ENCODE measurements around the gene EPHA4. TPM values are rescaled to one million over a fixed set of nuclear protein-coding genes. Genes with fewer than 3 reads are reported as not detected.

The EPHA4 gene
- polyA plus RNA-seq, 2 donors = 4.5 to 6.0 TPM

DNA sequence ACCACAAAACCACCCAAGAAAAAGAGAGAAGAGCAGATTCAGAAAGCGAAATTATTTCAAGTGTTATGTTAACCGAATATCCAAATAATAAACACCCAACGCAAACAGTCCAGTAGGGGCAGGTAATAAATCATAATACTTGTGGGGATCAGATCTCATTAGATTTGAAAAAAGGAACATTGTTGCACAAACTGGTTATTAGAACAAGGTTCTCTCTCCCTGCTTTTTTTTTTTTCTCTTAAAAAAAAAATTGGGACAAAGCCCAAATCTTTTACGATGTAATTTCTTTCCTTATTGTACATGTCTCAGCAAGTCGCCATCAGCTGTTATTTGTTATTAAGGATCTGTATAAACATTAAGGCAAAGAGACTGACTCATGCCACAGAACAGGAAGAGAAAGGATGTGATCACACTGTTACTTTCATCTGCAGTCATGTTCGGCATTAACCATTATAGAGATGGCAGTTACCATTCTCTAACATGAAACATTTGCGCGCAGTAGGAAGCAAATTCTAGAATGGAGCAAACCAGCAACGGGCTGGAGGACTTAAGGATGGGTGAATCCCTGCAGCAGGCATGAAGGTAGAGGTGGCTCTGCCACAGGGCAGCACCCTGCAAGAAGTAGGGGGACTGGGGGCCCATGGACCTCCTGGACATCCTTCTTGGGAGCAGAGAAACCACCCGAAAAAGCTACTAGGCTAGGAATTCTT, 42.0 kb downstream of the EPHA4 start:
- Histone ChIP-seq H3K27ac (ENCODE audit: low read depth in 2 of 2, low read length in 1 of 2) (peak overlapping the region in 1 of 2 donors; percentile 74), H3K4me1 (ENCODE audit: control insufficient read depth in 2 of 2, insufficient read depth in 2 of 2, low read length in 1 of 2) (peaks cover 11 to 12% of the 10 kb centered on the region in 2 donors), H3K27me3 (ENCODE audit: control insufficient read depth in 1 of 2, insufficient read depth in 2 of 2, low read length in 2 of 2) (no peaks in the 10 kb centered on the region), H3K4me3 (ENCODE audit: low read depth in 1 of 2, low read length in 2 of 2) (no peak overlapping the region), H3K36me3 (ENCODE audit: control insufficient read depth in 2 of 2, insufficient read depth in 2 of 2, low read length in 1 of 2) (no peaks in the 10 kb centered on the region), H3K9me3 (ENCODE audit: control insufficient read depth in 2 of 2, insufficient read depth in 1 of 2, low read depth in 1 of 2, low read length in 1 of 2) (no peaks in the 10 kb centered on the region)
- 32 to 48% methylated on average over 10 of the region's 10 CpGs for WGBS, 2 donors

GRCh38 chr2:221529177-221529942, 42.7 kb downstream of the EPHA4 start:
- Histone ChIP-seq H3K36me3 (ENCODE audit: control insufficient read depth in 2 of 2, insufficient read depth in 2 of 2, low read length in 1 of 2) (no peaks in the 10 kb centered on the region), H3K27ac (ENCODE audit: low read depth in 2 of 2, low read length in 1 of 2) (peak overlapping the region; percentile 35 to 55), H3K4me3 (ENCODE audit: low read depth in 1 of 2, low read length in 2 of 2) (no peak overlapping the region), H3K4me1 (ENCODE audit: control insufficient read depth in 2 of 2, insufficient read depth in 2 of 2, low read length in 1 of 2) (peaks cover 11% of the 10 kb centered on the region in 2 donors), H3K27me3 (ENCODE audit: control insufficient read depth in 1 of 2, insufficient read depth in 2 of 2, low read length in 2 of 2) (no peaks in the 10 kb centered on the region), H3K9me3 (ENCODE audit: control insufficient read depth in 2 of 2, insufficient read depth in 1 of 2, low read depth in 1 of 2, low read length in 1 of 2) (no peaks in the 10 kb centered on the region)
- 57 to 59% methylated on average over 8 of the region's 8 CpGs for WGBS, 2 donors

GRCh38 chr2:221527776-221528309, 44.3 kb downstream of the EPHA4 start:
- Histone ChIP-seq H3K27ac (ENCODE audit: low read depth in 2 of 2, low read length in 1 of 2) (no peak overlapping the region), H3K4me3 (ENCODE audit: low read depth in 1 of 2, low read length in 2 of 2) (no peak overlapping the region), H3K27me3 (ENCODE audit: control insufficient read depth in 1 of 2, insufficient read depth in 2 of 2, low read length in 2 of 2) (no peaks in the 10 kb centered on the region), H3K36me3 (ENCODE audit: control insufficient read depth in 2 of 2, insufficient read depth in 2 of 2, low read length in 1 of 2) (no peaks in the 10 kb centered on the region), H3K4me1 (ENCODE audit: control insufficient read depth in 2 of 2, insufficient read depth in 2 of 2, low read length in 1 of 2) (peaks cover 9 to 11% of the 10 kb centered on the region in 2 donors), H3K9me3 (ENCODE audit: control insufficient read depth in 2 of 2, insufficient read depth in 1 of 2, low read depth in 1 of 2, low read length in 1 of 2) (no peaks in the 10 kb centered on the region)
- WGBS, 2 donors = 43 to 56% methylated on average over 6 of the region's 6 CpGs

DNA sequence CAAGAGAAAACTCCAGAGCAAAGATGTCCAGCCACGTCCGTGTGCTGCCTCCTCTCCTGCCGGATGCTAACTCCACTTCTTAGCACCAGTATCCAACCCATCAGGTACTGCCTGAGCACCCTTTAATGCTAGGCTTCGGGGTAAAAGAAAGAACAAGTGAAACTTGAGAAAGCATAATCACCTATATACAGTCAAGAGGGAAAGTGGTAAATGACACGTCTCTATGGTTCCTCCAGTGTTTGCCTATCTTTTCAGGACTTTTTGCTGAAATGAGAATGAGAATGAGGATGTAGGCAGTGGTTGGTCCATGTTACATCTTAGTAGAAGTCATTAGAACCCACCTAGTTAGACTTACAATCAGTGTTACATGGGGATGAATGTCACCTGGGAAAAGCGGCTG, 47.9 kb downstream of the EPHA4 start:
- Histone ChIP-seq H3K9me3 (ENCODE audit: control insufficient read depth in 2 of 2, insufficient read depth in 1 of 2, low read depth in 1 of 2, low read length in 1 of 2) (no peaks in the 10 kb centered on the region), H3K27me3 (ENCODE audit: control insufficient read depth in 1 of 2, insufficient read depth in 2 of 2, low read length in 2 of 2) (no peaks in the 10 kb centered on the region)
- WGBS, 2 donors = 90 to 94% methylated on average over 6 of the region's 6 CpGs

DNA sequence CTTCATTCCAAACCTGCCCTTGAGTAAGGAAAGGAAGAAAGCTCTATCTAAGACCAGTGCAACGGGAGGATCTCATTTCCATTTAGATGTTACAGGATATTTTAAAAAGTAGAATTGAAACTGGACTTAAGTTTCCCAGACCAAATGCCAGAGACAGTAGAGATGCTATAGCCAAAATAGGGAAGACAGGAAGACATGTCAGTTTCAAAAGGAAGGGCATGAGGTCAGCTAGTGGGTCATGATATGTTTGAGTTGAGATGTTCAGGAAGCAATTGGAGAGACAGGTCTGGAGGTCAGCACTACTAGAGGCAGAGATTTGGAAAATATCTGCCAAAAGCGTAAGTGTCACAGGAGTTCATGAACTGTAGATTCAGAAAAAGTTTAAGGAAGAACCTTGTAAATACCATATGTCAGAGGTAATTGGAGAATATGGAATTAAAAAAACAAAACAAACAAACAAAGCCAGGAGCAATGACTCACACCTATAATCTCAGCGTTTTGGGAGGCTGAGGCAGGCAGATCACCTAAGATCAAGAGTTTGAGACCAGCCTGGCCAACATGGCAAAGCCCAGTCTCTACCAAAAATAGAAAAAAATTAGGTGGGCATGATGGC, 50.8 kb downstream of the EPHA4 start:
- H3K27me3 ChIP-seq (ENCODE audit: control insufficient read depth in 1 of 2, insufficient read depth in 2 of 2, low read length in 2 of 2) = no peaks in the 10 kb centered on the region
- no peak overlapping the region for H3K4me3 ChIP-seq (ENCODE audit: low read depth in 1 of 2, low read length in 2 of 2)
- WGBS, 2 donors = 79 to 82% methylated on average over 3 of the region's 3 CpGs
- H3K27ac ChIP-seq (ENCODE audit: low read depth in 2 of 2, low read length in 1 of 2) = no peak overlapping the region
- no peaks in the 10 kb centered on the region for H3K9me3 ChIP-seq (ENCODE audit: control insufficient read depth in 2 of 2, insufficient read depth in 1 of 2, low read depth in 1 of 2, low read length in 1 of 2)
- H3K4me1 ChIP-seq (ENCODE audit: control insufficient read depth in 2 of 2, insufficient read depth in 2 of 2, low read length in 1 of 2) = no peaks in the 10 kb centered on the region
- no peaks in the 10 kb centered on the region for H3K36me3 ChIP-seq (ENCODE audit: control insufficient read depth in 2 of 2, insufficient read depth in 2 of 2, low read length in 1 of 2)

More for the DNA sequence above, 47.9 kb downstream of the EPHA4 start:
- Histone ChIP-seq H3K27ac (ENCODE audit: low read depth in 2 of 2, low read length in 1 of 2) (no peak overlapping the region), H3K36me3 (ENCODE audit: control insufficient read depth in 2 of 2, insufficient read depth in 2 of 2, low read length in 1 of 2) (no peaks in the 10 kb centered on the region), H3K4me3 (ENCODE audit: low read depth in 1 of 2, low read length in 2 of 2) (no peak overlapping the region), H3K4me1 (ENCODE audit: control insufficient read depth in 2 of 2, insufficient read depth in 2 of 2, low read length in 1 of 2) (peaks cover 0 to 1% of the 10 kb centered on the region in 2 donors)

DNA sequence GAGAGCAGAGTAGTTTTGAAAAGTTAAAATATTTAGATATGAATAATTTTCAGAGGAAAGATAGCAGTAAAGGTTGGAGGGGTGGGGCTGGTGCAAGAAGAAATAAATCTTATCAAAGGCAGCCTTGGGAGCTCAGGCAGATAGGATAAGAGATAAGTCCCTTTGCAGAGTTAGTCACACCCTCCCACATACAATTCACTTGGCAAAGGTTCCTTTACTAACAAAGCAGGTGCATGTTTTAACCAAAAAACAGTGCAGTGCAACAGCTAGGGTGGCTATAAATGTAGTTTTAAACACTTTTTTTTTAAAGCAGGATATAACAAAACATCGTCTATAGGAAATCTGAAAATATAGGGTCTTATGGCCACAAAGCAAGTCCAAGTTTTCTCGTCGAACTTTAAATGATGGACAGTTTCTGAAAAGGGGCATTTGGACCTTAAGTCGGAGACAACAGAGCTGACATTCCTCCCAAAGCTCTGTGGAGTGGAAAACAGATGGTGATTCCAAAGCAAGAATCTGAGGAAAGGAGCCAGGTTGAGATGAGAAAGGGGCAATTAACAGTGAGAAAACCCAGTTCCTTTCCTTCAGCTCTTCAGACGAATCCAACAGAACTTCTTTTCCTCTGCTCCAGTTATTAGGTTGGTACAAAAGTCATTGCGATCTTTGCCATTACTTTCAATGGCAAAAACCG, 53.0 kb downstream of the EPHA4 start:
- no peak overlapping the region for H3K27ac ChIP-seq (ENCODE audit: low read depth in 2 of 2, low read length in 1 of 2)
- no peak overlapping the region for H3K4me3 ChIP-seq (ENCODE audit: low read depth in 1 of 2, low read length in 2 of 2)
- H3K36me3 ChIP-seq (ENCODE audit: control insufficient read depth in 2 of 2, insufficient read depth in 2 of 2, low read length in 1 of 2) = no peaks in the 10 kb centered on the region
- H3K4me1 ChIP-seq (ENCODE audit: control insufficient read depth in 2 of 2, insufficient read depth in 2 of 2, low read length in 1 of 2) = peaks cover 0 to 2% of the 10 kb centered on the region in 2 donors
- no peaks in the 10 kb centered on the region for H3K9me3 ChIP-seq (ENCODE audit: control insufficient read depth in 2 of 2, insufficient read depth in 1 of 2, low read depth in 1 of 2, low read length in 1 of 2)
- WGBS, 2 donors = 71 to 73% methylated on average over 7 of the region's 7 CpGs
- H3K27me3 ChIP-seq (ENCODE audit: control insufficient read depth in 1 of 2, insufficient read depth in 2 of 2, low read length in 2 of 2) = no peaks in the 10 kb centered on the region

DNA sequence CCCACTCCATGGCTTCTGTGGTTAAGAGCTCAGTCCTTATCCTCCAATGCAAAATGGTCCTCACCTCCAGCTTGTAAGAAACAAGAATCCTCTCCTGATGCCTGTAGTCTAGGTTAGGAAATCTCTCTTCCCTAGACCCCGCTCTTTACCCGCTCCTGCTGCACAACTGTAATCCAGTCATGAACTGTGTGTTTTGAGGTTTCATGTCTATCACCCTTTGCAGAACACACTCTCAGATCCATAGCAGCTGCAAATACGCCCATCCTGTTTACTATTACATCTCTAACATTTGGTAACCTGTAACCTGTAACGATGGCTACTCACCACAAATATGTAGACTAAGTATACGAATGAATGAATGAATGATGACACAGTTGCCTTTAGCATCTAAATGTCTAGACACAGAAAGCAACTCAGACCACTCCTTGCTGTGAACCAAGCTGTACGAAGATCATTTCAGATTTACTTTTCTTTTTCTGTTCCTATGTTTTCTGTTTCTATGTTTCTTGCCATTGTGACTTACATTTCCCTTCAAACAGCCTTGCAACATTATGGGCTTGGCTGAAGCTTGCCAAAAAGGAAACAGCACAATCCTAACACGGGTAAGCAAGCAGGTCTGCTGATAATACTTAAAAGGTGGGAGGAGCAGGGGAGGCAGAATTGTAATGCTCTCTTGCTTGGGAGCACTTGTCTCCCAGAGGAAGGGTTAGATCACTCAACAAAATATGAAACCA, 53.7 kb downstream of the EPHA4 start:
- WGBS, 2 donors = 61 to 66% methylated on average over 7 of the region's 7 CpGs
- Histone ChIP-seq H3K4me1 (ENCODE audit: control insufficient read depth in 2 of 2, insufficient read depth in 2 of 2, low read length in 1 of 2) (peaks cover 0 to 4% of the 10 kb centered on the region in 2 donors), H3K36me3 (ENCODE audit: control insufficient read depth in 2 of 2, insufficient read depth in 2 of 2, low read length in 1 of 2) (no peaks in the 10 kb centered on the region), H3K27ac (ENCODE audit: low read depth in 2 of 2, low read length in 1 of 2) (no peak overlapping the region), H3K4me3 (ENCODE audit: low read depth in 1 of 2, low read length in 2 of 2) (no peak overlapping the region), H3K9me3 (ENCODE audit: control insufficient read depth in 2 of 2, insufficient read depth in 1 of 2, low read depth in 1 of 2, low read length in 1 of 2) (no peaks in the 10 kb centered on the region), H3K27me3 (ENCODE audit: control insufficient read depth in 1 of 2, insufficient read depth in 2 of 2, low read length in 2 of 2) (no peaks in the 10 kb centered on the region)

DNA sequence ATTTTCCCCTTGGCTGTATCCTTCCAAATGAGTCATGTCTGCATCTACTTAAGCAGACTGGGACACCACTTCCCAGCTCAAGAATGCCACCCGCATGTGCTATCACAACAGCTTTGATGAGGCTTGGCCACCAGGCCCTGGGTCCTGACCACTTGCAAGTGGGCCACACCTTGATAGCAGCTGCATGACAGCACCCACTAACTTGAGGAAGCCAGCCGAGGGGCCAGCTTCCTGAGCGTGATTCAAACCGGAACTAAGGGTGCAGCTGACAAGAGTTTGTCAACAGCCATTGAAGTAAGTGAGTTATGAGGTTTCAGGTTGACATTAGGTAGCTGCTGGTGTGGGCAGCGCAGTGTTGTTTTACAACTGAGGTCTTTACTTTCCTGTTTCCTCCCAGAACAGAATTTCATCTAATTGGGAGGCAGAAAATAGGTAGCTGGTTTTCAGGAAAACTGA, 54.4 kb downstream of the EPHA4 start:
- no peak overlapping the region for H3K27ac ChIP-seq (ENCODE audit: low read depth in 2 of 2, low read length in 1 of 2)
- 55 to 66% methylated on average over 5 of the region's 5 CpGs for WGBS, 2 donors
- H3K4me1 ChIP-seq (ENCODE audit: control insufficient read depth in 2 of 2, insufficient read depth in 2 of 2, low read length in 1 of 2) = peaks cover 0 to 4% of the 10 kb centered on the region in 2 donors
- H3K4me3 ChIP-seq (ENCODE audit: low read depth in 1 of 2, low read length in 2 of 2) = no peak overlapping the region
- H3K36me3 ChIP-seq (ENCODE audit: control insufficient read depth in 2 of 2, insufficient read depth in 2 of 2, low read length in 1 of 2) = no peaks in the 10 kb centered on the region
- no peaks in the 10 kb centered on the region for H3K9me3 ChIP-seq (ENCODE audit: control insufficient read depth in 2 of 2, insufficient read depth in 1 of 2, low read depth in 1 of 2, low read length in 1 of 2)
- no peaks in the 10 kb centered on the region for H3K27me3 ChIP-seq (ENCODE audit: control insufficient read depth in 1 of 2, insufficient read depth in 2 of 2, low read length in 2 of 2)
